Measurements from ENCODE around the gene ALG14.
"Not testable (repeated sequence)": the region's sequence is repeated elsewhere in the genome, so short reads cannot be mapped to it uniquely, and the experiment has no call there.

ALG14 gene

GRCh38 chr1:95041491-95042165 is 31.1 kb downstream of the ALG14 start:
- DNase-seq, result peak; percentile 32

GRCh38 chr1:95040032-95040525 is 32.7 kb downstream of the ALG14 start:
- DNase-seq, result no peak

- DNase-seq, result no peak
Measured at GRCh38 chr1:95039360-95040031, 33.3 kb downstream of the ALG14 start.

GRCh38 chr1:95035536-95035935 is 37.2 kb downstream of the ALG14 start:
- DNase-seq, result no peak

- no peak for DNase-seq
Measured at GRCh38 chr1:95034506-95034905, 38.2 kb downstream of the ALG14 start.

- DNase-seq, result no peak
Measured at GRCh38 chr1:95033843-95034242, 38.9 kb downstream of the ALG14 start.

GRCh38 chr1:95029532-95029931 is 43.2 kb downstream of the ALG14 start:
- no peak for DNase-seq

- DNase-seq, result no peak
Measured at GRCh38 chr1:95028954-95029353, 43.8 kb downstream of the ALG14 start.

GRCh38 chr1:95027046-95027445 is 45.7 kb downstream of the ALG14 start:
- no peak for DNase-seq

GRCh38 chr1:95023399-95024043 is 49.2 kb downstream of the ALG14 start:
- no peak for DNase-seq

- DNase-seq, result no peak
Measured at GRCh38 chr1:95022644-95022926, 50.2 kb downstream of the ALG14 start.

- DNase-seq, result no peak
Measured at GRCh38 chr1:95021805-95022643, 50.7 kb downstream of the ALG14 start.

GRCh38 chr1:95021119-95021518 is 51.6 kb downstream of the ALG14 start:
- DNase-seq, result no peak

GRCh38 chr1:95019466-95019865 is 53.3 kb downstream of the ALG14 start:
- DNase-seq, result not testable (repeated sequence)

GRCh38 chr1:95018602-95019369 is 54.0 kb downstream of the ALG14 start:
- no peak for DNase-seq

- DNase-seq, result no peak
Measured at GRCh38 chr1:95017775-95018174, 55.0 kb downstream of the ALG14 start.

GRCh38 chr1:95015076-95015475 is 57.7 kb downstream of the ALG14 start:
- DNase-seq, result no peak

- no peak for DNase-seq
Measured at GRCh38 chr1:95013950-95014574, 58.7 kb downstream of the ALG14 start.

- DNase-seq, result no peak
Measured at GRCh38 chr1:95012389-95012788, 60.4 kb downstream of the ALG14 start.

- DNase-seq, result no peak
Measured at GRCh38 chr1:95010158-95010557, 62.6 kb downstream of the ALG14 start.

- DNase-seq, result no peak
Measured at GRCh38 chr1:95007687-95008086, 65.1 kb downstream of the ALG14 start.

GRCh38 chr1:95006681-95007080 is 66.1 kb downstream of the ALG14 start:
- DNase-seq, result no peak

Measured in retina (tissue), 1 donor.